SJSA1 (cell line): ENCODE results near the gene ULK1. TPM values are rescaled to one million over a fixed set of nuclear protein-coding genes. Genes with fewer than 3 reads are reported as not detected.
"Not testable (repeated sequence)": the region's sequence is repeated elsewhere in the genome, so short reads cannot be mapped to it uniquely, and the experiment has no call there.

ENCODE experiments used
- DNase-seq, 2 experiments: peaks; one replicate each; pipeline ENCODE4 v3.0.0-alpha.2; 2015 to 2020; ENCODE audit warnings: low spot score in 2 of 2, low read depth in 1 of 2
- H3K27ac ChIP-seq: fragments of 250-450 bp; sonication (Bioruptor Pico); 2 replicates; pipeline ENCODE4 v1.5.1; 2020; ENCODE audit warnings: mild to moderate bottlenecking, moderate library complexity
- H3K27me3 ChIP-seq: fragments of 250-450 bp; sonication (Bioruptor Pico); replicated peaks from 2 replicates; pipeline ENCODE4 v1.5.1; 2020; ENCODE audit warnings: mild to moderate bottlenecking, moderate library complexity
- H3K36me3 ChIP-seq: fragments of 250-450 bp; sonication (Bioruptor Pico); 2 replicates; pipeline ENCODE4 v1.5.1; 2020; ENCODE audit warnings: mild to moderate bottlenecking
- H3K4me1 ChIP-seq: fragments of 250-450 bp; sonication (Bioruptor Pico); replicated peaks from 2 replicates; pipeline ENCODE4 v1.6.1; 2021; ENCODE audit warnings: mild to moderate bottlenecking
- H3K4me3 ChIP-seq: fragments of 250-450 bp; sonication (Bioruptor Pico); 2 replicates; pipeline ENCODE4 v1.5.1; 2020; ENCODE audit warnings: mild to moderate bottlenecking
- H3K9me3 ChIP-seq: fragments of 250-450 bp; sonication (Bioruptor Pico); replicated peaks from 2 replicates; pipeline ENCODE4 v1.5.1; 2020; ENCODE audit warnings: mild to moderate bottlenecking
- total RNA-seq: library from RNA; depleted of rRNA; stranded (reverse); fragments of >200 nt; shearing (Covaris generic); gene quantifications from 2 replicates; pipeline ENCODE4 v1.2.3, GENCODE V29; 2014

Gene ULK1
- total RNA-seq, 1 experiment from 2014 or later = 2.9 TPM

GRCh38 chr12:131891722-131892121 is 2.7 kb upstream of the ULK1 start:
- H3K36me3 ChIP-seq, H3K27ac ChIP-seq, H3K9me3 ChIP-seq, H3K27me3 ChIP-seq, H3K4me3 ChIP-seq, DNase-seq: not testable (repeated sequence)
- peaks cover 16% of the 10 kb centered on the region for H3K4me1 ChIP-seq

DNA sequence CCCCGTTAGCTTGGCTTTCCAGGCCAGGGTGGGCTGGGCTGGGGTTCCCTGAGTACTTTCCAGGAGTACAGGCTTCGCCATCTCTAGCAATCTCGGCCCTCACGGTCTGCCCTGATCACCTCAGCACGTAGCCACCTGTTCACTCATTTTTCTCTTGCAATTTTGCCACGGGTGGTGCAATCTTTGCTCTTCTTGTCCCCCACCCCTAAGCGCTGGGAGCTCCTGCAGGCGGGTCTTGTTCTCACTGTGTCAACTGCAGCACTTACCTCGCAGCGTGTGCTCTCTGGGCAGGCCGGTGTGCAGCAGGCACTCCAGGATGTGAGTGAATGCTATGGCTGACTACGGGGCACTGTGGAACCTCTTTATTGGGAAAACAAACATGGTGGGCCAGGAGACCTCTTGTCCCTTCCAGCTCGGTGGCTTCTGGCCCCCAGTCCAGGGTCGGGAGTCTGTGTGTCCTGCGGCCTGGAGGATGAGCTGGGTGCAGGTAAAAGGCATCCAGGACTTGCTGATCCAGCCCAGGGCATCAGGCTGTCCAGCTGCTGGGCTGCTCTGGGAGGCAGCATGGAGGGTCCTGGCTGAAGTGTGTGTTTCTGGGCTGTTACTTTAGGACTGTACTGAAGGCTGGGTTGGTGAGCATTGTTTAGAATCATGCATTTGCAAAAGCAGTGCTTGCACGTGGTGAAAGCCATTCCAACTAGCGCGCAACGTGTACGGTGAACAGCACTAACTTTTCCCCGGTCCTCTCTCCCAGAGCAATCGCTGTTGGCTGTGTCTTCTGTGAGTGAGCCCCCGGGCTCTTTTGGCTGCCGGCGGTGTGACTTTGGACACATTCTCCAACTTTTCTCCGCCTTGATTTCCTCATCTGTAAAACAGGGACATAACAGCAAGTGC is 1.5 kb upstream of the ULK1 start:
- peaks cover 18% of the 10 kb centered on the region for H3K4me1 ChIP-seq
- peaks cover 12% of the 10 kb centered on the region for H3K36me3 ChIP-seq
- H3K9me3 ChIP-seq = no peaks in the 10 kb centered on the region
- H3K4me3 ChIP-seq = no peak overlapping the region
- H3K27ac ChIP-seq = no peak overlapping the region
- DNase-seq = no peak
- H3K27me3 ChIP-seq = no peaks in the 10 kb centered on the region

DNA sequence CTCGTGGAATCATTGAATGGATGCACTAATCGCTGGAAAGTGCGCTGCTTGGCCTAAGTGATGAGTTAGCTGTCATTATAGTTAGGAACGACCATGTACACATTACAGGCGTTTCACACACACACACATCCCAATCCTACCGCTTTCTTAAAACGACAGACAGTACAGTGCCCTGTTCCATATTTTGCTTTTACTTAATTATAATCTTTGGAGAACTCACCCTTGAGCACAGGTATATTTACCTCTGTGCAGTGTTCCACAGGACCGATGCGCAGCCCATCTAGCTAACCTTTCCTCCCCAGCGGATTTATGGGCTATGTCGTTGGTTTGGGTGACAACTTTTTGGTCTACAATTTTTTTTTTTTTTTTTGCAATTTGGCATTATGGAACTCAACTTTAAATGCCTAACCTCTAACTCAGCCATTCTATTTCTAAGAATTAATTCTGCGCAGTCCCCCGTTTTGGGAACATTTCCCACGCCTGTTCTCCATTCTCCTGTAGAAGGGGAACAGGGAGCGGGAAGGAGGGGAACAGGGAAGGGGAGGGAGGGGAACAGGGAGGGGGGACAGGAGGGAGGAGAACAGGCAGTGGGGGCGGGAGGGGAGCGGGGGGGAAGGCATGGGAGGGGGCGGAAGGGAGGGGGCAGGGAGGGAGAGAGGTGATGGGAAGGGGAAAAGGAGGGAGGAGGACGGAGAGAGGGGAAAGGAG is 663 bp upstream of the ULK1 start:
- DNase-seq = no peak
- H3K4me3 ChIP-seq = no peak overlapping the region
- H3K9me3 ChIP-seq = no peaks in the 10 kb centered on the region

DNA sequence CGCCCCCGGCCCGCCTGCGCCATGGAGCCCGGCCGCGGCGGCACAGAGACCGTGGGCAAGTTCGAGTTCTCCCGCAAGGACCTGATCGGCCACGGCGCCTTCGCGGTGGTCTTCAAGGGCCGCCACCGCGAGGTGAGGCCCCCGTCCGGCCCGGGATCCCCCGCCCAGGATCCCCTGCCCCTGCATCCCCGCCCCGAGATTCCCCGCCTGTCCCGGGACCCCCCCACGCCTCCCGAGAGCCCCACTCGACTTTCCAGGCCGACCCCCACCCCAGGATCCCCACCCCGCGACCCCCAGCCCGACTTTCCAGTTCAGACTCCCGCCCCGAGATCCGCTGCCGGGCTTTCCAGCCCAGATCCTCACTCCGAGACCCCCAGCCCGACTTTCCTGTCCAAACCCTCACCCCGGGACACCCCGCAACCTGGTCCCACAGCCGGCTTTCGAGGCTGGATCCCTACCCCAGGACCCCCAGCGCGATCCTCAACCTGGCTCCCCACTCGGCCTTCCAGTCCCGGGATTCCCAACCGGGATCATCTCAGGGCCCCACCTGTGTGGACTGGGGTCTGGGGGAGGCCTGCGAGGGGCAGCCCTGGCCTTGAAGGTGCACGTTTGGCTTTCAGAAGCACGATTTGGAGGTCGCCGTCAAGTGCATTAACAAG is 688 bp downstream of the ULK1 start:
- Histone ChIP-seq H3K4me3 (peak overlapping the region; percentile 72), H3K36me3 (peaks cover 12% of the 10 kb centered on the region), H3K27ac (no peak overlapping the region), H3K4me1 (peaks cover 18% of the 10 kb centered on the region), H3K9me3 (no peaks in the 10 kb centered on the region), H3K27me3 (no peaks in the 10 kb centered on the region)
- DNase-seq = peak in 1 of 2 experiments; percentile 38

More for the DNA sequence above, 663 bp upstream of the ULK1 start:
- Histone ChIP-seq H3K4me1 (peaks cover 18% of the 10 kb centered on the region), H3K27ac (no peak overlapping the region), H3K36me3 (peaks cover 12% of the 10 kb centered on the region), H3K27me3 (no peaks in the 10 kb centered on the region)

DNA sequence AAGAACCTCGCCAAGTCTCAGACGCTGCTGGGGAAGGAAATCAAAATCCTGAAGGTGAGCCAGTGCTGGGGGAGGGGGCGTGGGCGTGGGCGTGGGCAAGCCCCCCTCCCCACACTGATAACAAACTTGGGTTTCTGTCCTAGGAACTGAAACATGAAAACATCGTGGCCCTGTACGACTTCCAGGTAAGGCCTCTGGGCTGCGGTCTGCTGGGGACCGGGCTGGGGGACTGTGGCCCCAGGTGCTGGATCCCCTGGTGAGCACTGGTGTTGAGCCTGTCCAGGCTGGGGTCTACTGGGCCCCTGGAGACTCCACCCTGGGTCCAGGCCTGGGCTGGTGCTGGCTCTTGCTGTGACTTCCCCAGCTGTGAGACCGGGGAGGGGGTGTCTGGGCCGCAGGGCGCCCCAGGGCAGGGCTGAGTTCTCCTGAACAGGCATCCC is 1.2 kb downstream of the ULK1 start:
- DNase-seq = peak in 1 of 2 experiments; percentile 22
- peaks cover 18% of the 10 kb centered on the region for H3K4me1 ChIP-seq
- H3K36me3 ChIP-seq = peaks cover 12% of the 10 kb centered on the region
- no peak overlapping the region for H3K27ac ChIP-seq
- peak overlapping the region; percentile 72 for H3K4me3 ChIP-seq
- H3K9me3 ChIP-seq = no peaks in the 10 kb centered on the region
- no peaks in the 10 kb centered on the region for H3K27me3 ChIP-seq

DNA sequence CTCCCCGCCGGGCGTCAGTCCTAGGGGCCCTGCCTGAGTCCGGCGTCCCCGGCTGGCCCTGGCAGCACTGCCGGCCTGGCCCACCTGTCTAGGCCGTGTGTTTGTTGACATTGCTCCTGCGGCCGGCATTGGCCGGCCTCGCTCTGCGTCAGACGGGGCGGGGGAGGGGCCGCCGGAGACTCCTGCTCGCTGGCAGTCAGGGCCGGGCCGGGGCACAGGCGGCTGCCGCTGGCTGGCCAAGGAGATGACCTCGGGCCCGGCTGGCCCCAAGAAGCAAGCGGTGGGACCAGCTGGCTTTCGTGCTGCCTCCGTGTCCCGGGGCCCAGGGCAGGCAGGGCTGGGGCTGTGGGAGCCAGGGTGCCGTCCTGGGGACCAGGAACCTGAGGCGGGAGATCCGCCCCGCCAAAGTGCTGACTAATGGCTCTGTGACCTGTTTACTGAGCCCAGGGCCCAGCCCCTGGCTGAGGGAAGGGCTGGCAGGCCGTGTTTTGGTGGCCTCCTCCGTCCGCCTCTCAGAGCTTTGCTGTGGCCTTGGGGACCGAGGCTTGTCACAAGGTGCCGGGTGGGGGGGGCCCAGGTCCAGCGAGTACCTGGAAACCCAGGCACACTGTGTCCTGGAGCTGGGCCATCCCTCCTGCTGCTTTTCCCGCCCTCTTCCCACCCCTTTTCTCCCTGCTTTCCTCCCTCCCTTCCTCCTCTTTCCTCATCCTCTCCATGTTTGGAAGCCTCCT is 1.8 kb downstream of the ULK1 start:
- DNase-seq = peak; percentile 82 to 88
- Histone ChIP-seq H3K4me3 (peak overlapping the region; percentile 72), H3K27me3 (no peaks in the 10 kb centered on the region), H3K36me3 (peaks cover 12% of the 10 kb centered on the region), H3K27ac (peak overlapping the region; percentile 56), H3K9me3 (no peaks in the 10 kb centered on the region), H3K4me1 (peaks cover 18% of the 10 kb centered on the region)

DNA sequence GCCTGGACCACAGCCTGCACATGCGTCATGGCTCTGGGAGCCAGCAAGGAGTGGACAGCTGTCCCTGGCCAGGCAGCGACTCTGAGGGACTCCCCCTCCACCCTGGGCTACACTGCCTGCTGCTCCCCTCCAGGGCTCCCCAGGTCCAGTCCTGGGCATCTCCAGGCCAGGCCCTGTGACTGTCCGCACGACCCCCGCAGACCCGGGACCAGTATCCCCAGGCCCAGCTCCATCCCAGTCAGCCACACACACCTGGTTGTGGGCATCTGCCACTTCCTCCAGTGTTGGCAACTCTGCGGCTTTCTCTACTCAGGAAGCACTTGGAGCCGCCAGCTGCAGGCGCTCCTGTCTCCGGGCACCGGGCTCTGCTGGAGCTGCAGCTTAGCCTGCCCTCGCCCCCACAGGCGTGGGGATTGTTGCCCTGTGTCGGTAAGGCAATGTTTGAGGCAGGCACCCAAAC is 2.4 kb downstream of the ULK1 start:
- Histone ChIP-seq H3K27me3 (no peaks in the 10 kb centered on the region), H3K27ac (peak overlapping the region; percentile 56; the same call in 1 of the 2 replicates), H3K9me3 (no peaks in the 10 kb centered on the region), H3K4me1 (peaks cover 18% of the 10 kb centered on the region), H3K36me3 (peaks cover 12% of the 10 kb centered on the region), H3K4me3 (no peak overlapping the region)
- DNase-seq = peak in 1 of 2 experiments; percentile 42

GRCh38 chr12:131897276-131897675 is 2.9 kb downstream of the ULK1 start:
- no peaks in the 10 kb centered on the region for H3K9me3 ChIP-seq
- H3K36me3 ChIP-seq = peaks cover 12% of the 10 kb centered on the region
- DNase-seq = no peak
- peaks cover 18% of the 10 kb centered on the region for H3K4me1 ChIP-seq
- H3K27ac ChIP-seq = no peak overlapping the region
- H3K4me3 ChIP-seq = no peak overlapping the region
- no peaks in the 10 kb centered on the region for H3K27me3 ChIP-seq

DNA sequence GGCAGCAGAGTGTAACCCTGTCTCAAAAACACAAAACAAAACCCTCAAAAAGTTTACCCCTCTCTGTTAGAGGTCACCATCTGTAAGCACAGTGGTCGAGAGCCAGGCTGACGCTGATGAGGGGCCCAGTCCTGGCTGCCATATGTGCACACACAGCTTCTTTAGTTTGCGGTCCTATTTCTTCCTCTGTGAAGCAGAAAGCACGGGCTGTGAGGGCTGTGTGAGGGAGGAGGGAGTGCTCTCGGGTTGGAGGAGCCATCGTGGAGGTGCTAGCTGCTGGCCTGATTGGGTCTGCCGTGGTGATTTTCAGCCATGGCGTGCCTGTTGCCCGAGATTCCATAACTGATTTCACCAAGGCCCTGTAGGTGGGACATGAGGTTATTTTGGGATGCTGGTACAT is 3.5 kb downstream of the ULK1 start:
- peaks cover 18% of the 10 kb centered on the region for H3K4me1 ChIP-seq
- H3K27ac ChIP-seq = no peak overlapping the region
- no peak for DNase-seq
- no peak overlapping the region for H3K4me3 ChIP-seq
- no peaks in the 10 kb centered on the region for H3K9me3 ChIP-seq
- no peaks in the 10 kb centered on the region for H3K27me3 ChIP-seq
- H3K36me3 ChIP-seq = peaks cover 12% of the 10 kb centered on the region

DNA sequence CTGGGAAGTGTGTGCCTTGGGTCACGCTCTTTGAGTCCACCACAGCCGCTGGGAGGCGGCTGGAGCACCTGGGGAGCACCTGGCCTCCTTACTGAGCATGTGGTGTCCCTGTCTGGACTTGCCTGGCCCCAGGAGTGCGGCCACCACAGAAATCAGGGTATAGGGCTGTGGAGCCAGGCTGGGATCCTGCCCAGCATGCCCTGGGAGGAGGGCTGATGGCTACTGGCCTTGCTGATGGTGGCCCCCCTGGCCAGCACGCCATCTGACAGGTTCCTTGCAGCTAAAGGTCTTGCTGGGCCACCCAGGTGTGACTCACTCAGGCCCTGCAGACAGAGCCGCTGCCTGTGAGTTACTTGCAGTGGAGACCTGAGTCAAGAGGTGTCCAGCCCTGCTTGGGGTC is 6.0 kb downstream of the ULK1 start:
- Histone ChIP-seq H3K4me3 (no peak overlapping the region), H3K27ac (no peak overlapping the region), H3K9me3 (no peaks in the 10 kb centered on the region), H3K36me3 (peaks cover 12% of the 10 kb centered on the region), H3K27me3 (no peaks in the 10 kb centered on the region), H3K4me1 (peaks cover 15% of the 10 kb centered on the region)
- DNase-seq = no peak

GRCh38 chr12:131901431-131902331 is 7.3 kb downstream of the ULK1 start:
- H3K27ac ChIP-seq = no peak overlapping the region
- H3K36me3 ChIP-seq = peaks cover 10% of the 10 kb centered on the region
- peaks cover 2% of the 10 kb centered on the region for H3K4me1 ChIP-seq
- no peak for DNase-seq
- no peak overlapping the region for H3K4me3 ChIP-seq
- H3K27me3 ChIP-seq = no peaks in the 10 kb centered on the region
- no peaks in the 10 kb centered on the region for H3K9me3 ChIP-seq
